HG03196 (cell line): ENCODE data around the gene RANBP6.

ENCODE experiments used
- ATAC-seq: cut with Tn5 transposase; IDR thresholded peaks from one replicate; pipeline ENCODE4 v1.9.1; 2021; ENCODE audit not compliant: unreplicated experiment

The RANBP6 gene

GRCh38 chr9:6007770-6008168 is 7.7 kb downstream of the RANBP6 start:
- ATAC-seq: peak; percentile 38

GRCh38 chr9:6007058-6007769 is 8.2 kb downstream of the RANBP6 start:
- ATAC-seq: peak; percentile 65

GRCh38 chr9:6006749-6007057 is 8.7 kb downstream of the RANBP6 start:
- ATAC-seq: no peak

- no peak for ATAC-seq
Observed at GRCh38 chr9:6000955-6001354, 14.5 kb downstream of the RANBP6 start.

- ATAC-seq: no peak
Observed at GRCh38 chr9:5999443-6000101, 15.9 kb downstream of the RANBP6 start.

GRCh38 chr9:5994493-5994892 is 20.9 kb downstream of the RANBP6 start:
- no peak for ATAC-seq

- no peak for ATAC-seq
Observed at GRCh38 chr9:5988265-5988664, 27.2 kb downstream of the RANBP6 start.

- ATAC-seq: no peak
Observed at GRCh38 chr9:5983042-5983441, 32.4 kb downstream of the RANBP6 start.

GRCh38 chr9:5982317-5982716 is 33.1 kb downstream of the RANBP6 start:
- no peak for ATAC-seq

- no peak for ATAC-seq
Observed at GRCh38 chr9:5978523-5978922, 36.9 kb downstream of the RANBP6 start.

- ATAC-seq: peak; percentile 68
Observed at GRCh38 chr9:5976674-5977397, 38.6 kb downstream of the RANBP6 start.

- ATAC-seq: no peak
Observed at GRCh38 chr9:5971740-5972139, 43.7 kb downstream of the RANBP6 start.
